Measurements from ENCODE around the gene USP17L5.
"Not testable (repeated sequence)": the region's sequence is repeated elsewhere in the genome, so short reads cannot be mapped to it uniquely, and the experiment has no call there.

The USP17L5 gene

GRCh38 chr4:9339103-9339502 is at the start of gene USP17L5:
Gene USP17L5 (plus strand): TSS chr4:9339403. CDS start chr4:9339403, 0 bp downstream.
- not testable (repeated sequence) for DNase-seq (ENCODE audit: low read depth in 2 of 2)

GRCh38 chr4:9324191-9324590 is 15.0 kb upstream of the USP17L5 start:
- DNase-seq (ENCODE audit: low read depth in 2 of 2), result not testable (repeated sequence)

GRCh38 chr4:9324865-9325264 is 14.3 kb upstream of the USP17L5 start, which contains the start of gene USP17L24:
Gene USP17L24 (plus strand): TSS chr4:9325165. CDS start chr4:9325165, 0 bp downstream.
- not testable (repeated sequence) for DNase-seq (ENCODE audit: low read depth in 2 of 2)

- not testable (repeated sequence) for DNase-seq (ENCODE audit: low read depth in 2 of 2)
These were observed 9.6 kb upstream of the USP17L5 start, which contains the start of gene USP17L25 for GRCh38 chr4:9329611-9330010. Gene USP17L25 (plus strand): TSS chr4:9329911. CDS start chr4:9329911, 0 bp downstream.

- not testable (repeated sequence) for DNase-seq (ENCODE audit: low read depth in 2 of 2)
These were observed 4.8 kb upstream of the USP17L5 start, which contains the start of gene USP17L26 for GRCh38 chr4:9334358-9334757. Gene USP17L26 (plus strand): TSS chr4:9334658. CDS start chr4:9334658, 0 bp downstream.

- DNase-seq (ENCODE audit: low read depth in 2 of 2), result not testable (repeated sequence)
These were observed 4.6 kb downstream of the USP17L5 start, which contains the start of gene USP17L27 for GRCh38 chr4:9343848-9344247. Gene USP17L27 (plus strand): TSS chr4:9344148. CDS start chr4:9344148, 0 bp downstream.

GRCh38 chr4:9348593-9348992 is 9.4 kb downstream of the USP17L5 start, which contains the start of gene USP17L28:
Gene USP17L28 (plus strand): TSS chr4:9348893. CDS start chr4:9348893, 0 bp downstream.
- DNase-seq (ENCODE audit: low read depth in 2 of 2), result not testable (repeated sequence)

GRCh38 chr4:9350866-9351265 is 11.7 kb downstream of the USP17L5 start:
- not testable (repeated sequence) for DNase-seq (ENCODE audit: low read depth in 2 of 2)

DNA sequence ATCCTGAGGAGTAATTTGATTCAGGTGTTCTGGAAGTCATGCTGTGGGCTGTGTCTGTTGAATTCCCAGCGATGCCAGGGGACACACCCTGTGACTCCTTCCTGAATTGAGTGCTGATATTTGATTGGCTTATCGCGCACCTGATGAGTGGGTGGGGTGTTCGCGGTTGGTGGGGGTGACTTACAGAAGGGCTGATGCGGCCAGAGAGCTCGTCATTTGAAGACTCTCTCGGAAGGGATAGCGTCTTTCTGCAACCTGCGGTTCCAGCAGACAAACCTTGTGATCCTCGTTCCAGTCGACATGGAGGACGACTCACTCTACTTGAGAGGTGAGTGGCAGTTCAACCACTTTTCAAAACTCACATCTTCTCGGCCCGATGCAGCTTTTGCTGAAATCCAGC is 14.1 kb downstream of the USP17L5 start, which contains the start of gene USP17L29:
USP17L29 (plus strand) TSS at position 301 of the 400 bp plus-strand sequence; CDS start at position 301, 0 bp downstream.
- not testable (repeated sequence) for DNase-seq (ENCODE audit: low read depth in 2 of 2)

DNA sequence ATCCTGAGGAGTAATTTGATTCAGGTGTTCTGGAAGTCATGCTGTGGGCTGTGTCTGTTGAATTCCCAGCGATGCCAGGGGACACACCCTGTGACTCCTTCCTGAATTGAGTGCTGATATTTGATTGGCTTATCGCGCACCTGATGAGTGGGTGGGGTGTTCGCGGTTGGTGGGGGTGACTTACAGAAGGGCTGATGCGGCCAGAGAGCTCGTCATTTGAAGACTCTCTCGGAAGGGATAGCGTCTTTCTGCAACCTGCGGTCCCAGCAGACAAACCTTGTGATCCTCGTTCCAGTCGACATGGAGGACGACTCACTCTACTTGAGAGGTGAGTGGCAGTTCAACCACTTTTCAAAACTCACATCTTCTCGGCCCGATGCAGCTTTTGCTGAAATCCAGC is 23.6 kb downstream of the USP17L5 start, which contains the start of gene USP17L30:
USP17L30 (plus strand) TSS at position 301 of the 400 bp plus-strand sequence; CDS start at position 301, 0 bp downstream.
- not testable (repeated sequence) for DNase-seq (ENCODE audit: low read depth in 2 of 2)

DNA sequence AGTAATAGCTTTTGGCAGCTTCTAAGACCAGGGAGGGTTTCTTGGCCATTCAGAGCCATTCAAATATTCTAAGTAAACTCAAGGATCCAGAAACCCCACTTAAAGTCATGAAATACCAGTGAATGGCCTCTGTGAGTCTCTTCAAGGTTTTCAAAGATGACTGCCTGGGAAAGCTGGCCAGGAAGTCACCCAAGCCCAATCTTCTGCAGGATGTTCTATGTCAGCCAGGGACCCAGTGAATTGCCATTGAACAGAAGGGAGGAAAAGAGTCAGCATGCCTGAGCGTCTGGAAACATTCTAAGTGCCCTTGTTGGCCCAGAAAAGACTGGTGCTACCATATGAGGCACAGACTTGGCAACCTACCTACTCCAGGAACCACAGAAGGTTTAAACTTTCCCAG is 40.7 kb downstream of the USP17L5 start:
- not testable (repeated sequence) for DNase-seq (ENCODE audit: low read depth in 2 of 2)

- peak in 1 of 2 donors; percentile 30 for DNase-seq (ENCODE audit: low read depth in 2 of 2)
These were observed 41.9 kb downstream of the USP17L5 start for GRCh38 chr4:9381012-9381534.

- no peak for DNase-seq (ENCODE audit: low read depth in 2 of 2)
These were observed 44.9 kb downstream of the USP17L5 start for GRCh38 chr4:9384126-9384525.

DNA sequence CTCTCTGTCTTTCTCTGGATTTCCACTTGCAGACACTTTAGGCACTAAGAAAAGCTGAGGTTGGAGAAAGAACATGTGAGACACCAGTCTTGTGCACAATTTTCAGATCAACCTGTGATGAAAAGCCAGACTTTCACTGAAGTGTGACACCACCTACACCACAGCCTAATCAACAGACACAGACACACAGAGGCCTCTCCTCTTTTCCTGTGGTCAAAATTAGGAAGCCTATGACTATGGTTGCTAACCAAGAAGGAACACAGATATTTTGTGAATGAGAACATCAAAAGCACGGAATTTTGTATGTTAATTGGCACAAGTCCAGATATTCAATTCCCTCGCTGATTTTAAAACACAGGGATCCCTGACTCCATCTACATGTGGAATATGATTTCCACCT is 49.8 kb downstream of the USP17L5 start:
- DNase-seq (ENCODE audit: low read depth in 2 of 2), result not testable (repeated sequence)
